Kidney epithelial cell (primary cell): ENCODE results near the gene NRXN2. TPM values are rescaled to one million over a fixed set of nuclear protein-coding genes. Genes with fewer than 3 reads are reported as not detected.

Source experiments
- DNase-seq: peaks from one replicate; pipeline ENCODE4 v3.0.0-alpha.2; 2010; ENCODE audit warnings: low read depth
- H3K27me3 ChIP-seq: 2 replicates; pipeline ENCODE4 v1.6.0; 2011; ENCODE audit warnings: low read length; ENCODE audit not compliant: control insufficient read depth, insufficient read depth
- H3K36me3 ChIP-seq: 2 replicates; pipeline ENCODE4 v1.5.1; 2011; ENCODE audit warnings: low read length; ENCODE audit not compliant: control insufficient read depth, insufficient read depth
- H3K4me3 ChIP-seq: 2 replicates; pipeline ENCODE4 v1.5.1; 2011; ENCODE audit warnings: low read depth, mild to moderate bottlenecking, control low read depth, low read length
- total RNA-seq: library from RNA; depleted of rRNA; stranded (reverse); fragments of >200 nt; gene quantifications from 2 replicates; pipeline ENCODE4 v1.2.3, GENCODE V29; 2015
- TF ChIP-seq, protein P1 (sequence below): IDR thresholded peaks from 2 replicates; pipeline ENCODE4 v1.5.1; 2011; ENCODE audit warnings: mild to moderate bottlenecking, moderate library complexity, low read length, control low read depth, inconsistent platforms; ENCODE audit not compliant: insufficient read depth, poor library complexity, severe bottlenecking

The NRXN2 gene
- total RNA-seq, 1 donor from 2014 or later: not detected

DNA sequence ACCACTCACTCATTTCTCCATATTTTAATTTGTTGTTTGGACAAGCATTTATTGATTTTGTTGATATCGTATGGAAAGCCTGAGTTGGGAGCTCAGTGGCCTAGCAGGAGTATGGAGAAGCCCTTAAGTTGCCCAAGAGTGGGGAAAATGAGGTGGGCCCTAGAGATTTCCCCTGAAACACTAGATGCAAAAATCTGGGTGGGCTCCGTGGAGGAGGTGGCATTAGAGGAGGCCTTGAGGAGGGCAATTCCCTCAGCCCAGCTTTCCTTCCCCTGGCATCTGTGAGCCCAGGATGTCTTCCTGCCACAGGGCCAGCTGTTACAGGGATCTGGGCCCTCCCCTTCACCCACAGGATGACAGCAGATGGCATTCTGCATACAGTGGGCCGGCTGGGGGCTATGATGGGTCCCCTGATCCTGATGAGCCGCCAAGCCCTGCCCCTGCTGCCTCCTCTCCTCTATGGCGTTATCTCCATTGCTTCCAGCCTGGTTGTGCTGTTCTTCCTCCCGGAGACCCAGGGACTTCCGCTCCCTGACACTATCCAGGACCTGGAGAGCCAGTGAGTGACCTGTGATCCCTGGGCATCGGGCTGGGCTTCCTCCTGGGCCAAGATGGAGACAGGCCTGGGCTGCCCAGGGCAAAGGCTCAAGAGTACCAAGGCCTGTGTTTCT is 153.6 kb downstream of the NRXN2 start:
- no peaks in the 10 kb centered on the region for H3K36me3 ChIP-seq
- TF ChIP-seq, protein P1, sequence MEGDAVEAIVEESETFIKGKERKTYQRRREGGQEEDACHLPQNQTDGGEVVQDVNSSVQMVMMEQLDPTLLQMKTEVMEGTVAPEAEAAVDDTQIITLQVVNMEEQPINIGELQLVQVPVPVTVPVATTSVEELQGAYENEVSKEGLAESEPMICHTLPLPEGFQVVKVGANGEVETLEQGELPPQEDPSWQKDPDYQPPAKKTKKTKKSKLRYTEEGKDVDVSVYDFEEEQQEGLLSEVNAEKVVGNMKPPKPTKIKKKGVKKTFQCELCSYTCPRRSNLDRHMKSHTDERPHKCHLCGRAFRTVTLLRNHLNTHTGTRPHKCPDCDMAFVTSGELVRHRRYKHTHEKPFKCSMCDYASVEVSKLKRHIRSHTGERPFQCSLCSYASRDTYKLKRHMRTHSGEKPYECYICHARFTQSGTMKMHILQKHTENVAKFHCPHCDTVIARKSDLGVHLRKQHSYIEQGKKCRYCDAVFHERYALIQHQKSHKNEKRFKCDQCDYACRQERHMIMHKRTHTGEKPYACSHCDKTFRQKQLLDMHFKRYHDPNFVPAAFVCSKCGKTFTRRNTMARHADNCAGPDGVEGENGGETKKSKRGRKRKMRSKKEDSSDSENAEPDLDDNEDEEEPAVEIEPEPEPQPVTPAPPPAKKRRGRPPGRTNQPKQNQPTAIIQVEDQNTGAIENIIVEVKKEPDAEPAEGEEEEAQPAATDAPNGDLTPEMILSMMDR: no peak
- H3K27me3 ChIP-seq: no peaks in the 10 kb centered on the region
- no peak for DNase-seq
- H3K4me3 ChIP-seq: no peak overlapping the region

DNA sequence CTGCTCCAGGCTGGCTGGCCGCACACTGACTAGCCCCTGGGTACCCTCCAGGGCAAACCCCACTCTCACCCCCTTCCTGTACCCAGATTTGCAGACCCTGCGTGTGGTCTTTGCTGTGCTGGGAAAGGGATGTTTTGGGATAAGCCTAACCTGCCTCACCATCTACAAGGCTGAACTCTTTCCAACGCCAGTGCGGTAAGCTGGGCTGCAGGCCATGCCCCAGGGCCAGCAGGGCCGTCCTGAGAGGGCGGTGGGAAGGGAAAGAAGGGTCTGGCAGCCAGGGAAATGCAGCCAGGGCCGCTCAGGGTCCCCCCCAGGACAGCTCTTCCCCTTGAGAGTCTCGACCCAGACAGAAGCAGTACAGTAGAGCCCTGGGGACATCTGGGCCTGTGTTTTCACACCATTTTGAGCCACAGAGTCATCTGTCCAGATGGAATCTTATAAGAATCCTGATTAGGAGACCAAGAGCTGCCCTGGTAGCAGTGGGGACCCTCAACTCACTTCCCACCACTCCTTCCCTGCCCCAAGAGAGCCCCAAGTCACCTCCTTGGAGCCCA is 154.3 kb downstream of the NRXN2 start:
- H3K4me3 ChIP-seq: no peak overlapping the region
- no peak for DNase-seq
- no peaks in the 10 kb centered on the region for H3K27me3 ChIP-seq
- TF ChIP-seq, protein P1: no peak
- H3K36me3 ChIP-seq: no peaks in the 10 kb centered on the region

DNA sequence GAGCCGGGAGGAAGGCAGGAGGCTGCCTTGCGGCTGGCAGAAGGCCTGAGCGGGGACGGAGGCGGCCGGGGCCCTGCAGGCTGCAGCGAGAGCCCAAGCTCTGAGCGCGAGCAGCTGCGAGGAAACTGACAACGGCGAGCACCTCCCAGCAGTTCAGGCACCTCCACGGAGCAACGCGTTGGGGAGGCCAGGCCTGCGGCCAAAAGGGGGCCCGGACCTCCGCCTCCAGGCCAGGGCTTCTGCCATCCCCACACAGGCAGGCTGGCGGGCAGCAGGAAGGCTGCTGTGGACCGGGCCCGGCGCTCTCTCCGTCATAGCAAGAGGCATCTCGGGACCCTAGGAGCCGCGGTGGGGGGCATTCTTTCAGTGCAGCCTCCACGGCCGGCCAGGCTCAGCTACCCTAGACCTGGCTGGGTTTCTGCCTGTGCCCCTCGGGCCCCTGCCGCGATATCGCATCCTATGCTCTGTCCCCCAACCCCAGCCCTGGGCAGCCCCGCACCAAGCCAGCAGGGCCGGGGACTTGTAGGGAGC is 154.9 kb downstream of the NRXN2 start:
- H3K4me3 ChIP-seq: no peak overlapping the region

DNA sequence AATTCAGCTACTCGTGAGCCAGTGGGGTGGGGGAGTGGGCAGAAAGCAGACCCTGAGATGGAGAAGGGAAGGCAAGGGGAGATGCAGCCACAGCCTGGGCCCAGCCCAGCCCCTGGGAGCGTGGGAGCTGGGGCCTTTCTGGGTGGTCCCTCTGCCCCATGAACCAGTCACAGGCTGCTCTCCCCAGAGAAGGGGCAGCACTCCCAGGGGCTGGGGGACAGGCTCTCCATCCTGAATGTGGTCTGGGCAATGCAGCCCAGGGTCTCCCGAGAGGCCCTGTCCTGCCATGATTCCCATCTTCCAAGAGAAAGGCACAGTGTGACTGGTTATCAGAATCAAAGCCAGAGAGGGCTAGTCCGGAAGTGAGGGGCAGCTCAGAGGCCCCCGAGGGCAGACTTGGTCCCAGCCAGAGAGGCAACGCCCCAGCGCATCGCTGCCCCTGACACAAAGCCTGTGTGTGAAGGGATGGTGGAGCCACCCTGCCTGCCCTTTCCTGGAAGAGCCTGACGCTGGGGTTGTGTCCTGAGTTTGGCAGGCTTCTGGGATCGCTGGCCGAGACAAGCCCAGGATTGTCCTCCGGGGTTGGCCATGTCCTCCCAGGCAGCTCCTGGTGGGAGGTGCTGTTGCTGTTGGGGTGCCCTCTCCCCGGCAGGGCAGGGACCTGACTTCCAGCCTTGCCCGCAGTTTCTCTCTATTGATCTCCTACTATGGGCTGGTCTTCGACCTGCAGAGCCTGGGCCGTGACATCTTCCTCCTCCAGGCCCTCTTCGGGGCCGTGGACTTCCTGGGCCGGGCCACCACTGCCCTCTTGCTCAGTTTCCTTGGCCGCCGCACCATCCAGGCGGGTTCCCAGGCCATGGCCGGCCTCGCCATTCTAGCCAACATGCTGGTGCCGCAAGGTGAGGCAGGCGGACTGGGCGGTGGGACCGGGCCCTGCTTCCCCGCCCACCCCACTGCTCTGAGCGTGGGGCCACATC is 155.8 kb downstream of the NRXN2 start:
- TF ChIP-seq, protein P1: no peak
- H3K36me3 ChIP-seq: no peaks in the 10 kb centered on the region
- no peaks in the 10 kb centered on the region for H3K27me3 ChIP-seq
- no peak for DNase-seq
- no peak overlapping the region for H3K4me3 ChIP-seq

More for the DNA sequence above, 154.9 kb downstream of the NRXN2 start:
- DNase-seq: no peak
- TF ChIP-seq, protein P1: no peak
- H3K27me3 ChIP-seq: no peaks in the 10 kb centered on the region
- no peaks in the 10 kb centered on the region for H3K36me3 ChIP-seq

DNA sequence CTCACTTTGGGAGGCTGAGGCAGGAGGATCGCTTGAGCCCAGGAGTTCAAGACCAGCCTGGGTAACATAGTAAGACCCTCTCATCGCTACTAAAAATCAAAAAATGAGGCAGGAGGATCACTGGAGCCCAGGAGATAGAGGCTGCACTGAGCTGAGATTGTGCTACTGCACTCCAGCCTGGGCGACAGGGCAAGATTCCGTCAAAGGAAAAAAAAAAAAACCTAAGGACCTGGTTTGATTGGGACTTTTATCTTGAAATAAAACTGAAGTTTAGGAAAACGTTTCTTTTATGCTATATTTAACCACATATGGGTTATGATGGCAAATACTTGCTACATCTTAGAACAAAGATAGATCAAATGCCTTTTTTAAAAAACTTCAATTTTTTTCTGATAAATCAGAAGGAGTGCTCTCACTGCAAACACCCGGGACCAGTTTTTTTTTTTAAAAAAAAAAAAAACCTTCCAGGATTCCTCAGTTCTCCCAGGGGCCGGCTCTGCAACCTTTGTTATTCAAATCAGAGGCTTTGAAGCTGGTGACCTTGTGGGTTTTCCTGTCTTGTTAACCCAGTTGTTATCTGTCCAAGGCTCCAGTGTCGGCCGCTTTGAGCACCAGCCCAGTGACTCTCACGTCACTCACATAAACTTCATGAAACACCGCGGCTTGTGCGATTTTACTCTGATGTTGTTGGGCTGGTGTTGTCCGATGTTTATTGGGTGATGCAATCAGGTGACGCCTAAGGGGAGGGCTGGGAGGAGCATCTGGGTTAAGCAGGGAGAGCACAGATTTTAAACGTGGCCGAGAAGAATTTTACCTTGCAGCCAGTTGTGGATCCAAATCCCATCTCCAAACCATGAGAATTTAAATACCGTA is 156.7 kb downstream of the NRXN2 start:
- Histone ChIP-seq H3K27me3 (no peaks in the 10 kb centered on the region), H3K36me3 (no peaks in the 10 kb centered on the region), H3K4me3 (no peak overlapping the region)
- TF ChIP-seq, protein P1: no peak
- peak; percentile 59 for DNase-seq
